HG03575 (cell line): ENCODE results near the gene RNF148.

Experiments
- ATAC-seq: cut with Tn5 transposase; IDR thresholded peaks from one replicate; pipeline ENCODE4 v1.9.1; 2021; ENCODE audit not compliant: unreplicated experiment, insufficient number of reproducible peaks, low FRiP score; ENCODE audit errors: extremely low read depth

RNF148 gene

DNA sequence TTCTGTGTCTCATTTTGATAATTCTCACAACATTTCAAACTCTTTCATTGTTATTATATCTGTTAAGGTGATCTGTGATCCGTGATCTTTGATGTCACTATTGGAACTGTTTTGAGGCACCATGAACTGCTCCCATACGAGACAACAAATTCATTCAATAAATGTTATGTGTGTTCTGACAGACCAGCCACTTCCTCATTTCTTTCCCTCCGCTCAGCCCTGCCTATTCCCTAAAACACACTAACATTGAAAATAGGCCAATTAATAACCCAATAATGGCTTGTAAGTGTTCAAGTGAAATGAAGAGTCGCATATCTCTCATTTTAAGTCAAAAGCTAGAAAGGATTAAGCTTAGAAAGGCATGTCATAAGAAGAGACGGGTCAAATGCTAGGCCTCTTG is 49.0 kb downstream of the RNF148 start:
- no peak for ATAC-seq

- no peak for ATAC-seq
Measured at GRCh38 chr7:122652876-122653275, 49.8 kb downstream of the RNF148 start.
